ENCODE data around the gene SOX14. TPM values are rescaled to one million over a fixed set of nuclear protein-coding genes. Genes with fewer than 3 reads are reported as not detected.

The SOX14 gene
- total and polyA plus RNA-seq, 2 of the 4 experiments (the other 2 are of a cell fraction), result not detected

GRCh38 chr3:137807998-137808397 is 43.9 kb downstream of the SOX14 start:
- WGBS, 2 experiments (ENCODE audit: extremely low coverage in 2 of 2, insufficient read length in 1 of 2), result 0% methylated on average over 4 of the region's 9 CpGs; no CpG with 5 or more reads in 1 of the 2 experiments
- Histone ChIP-seq H4K5ac (ENCODE audit: low read depth, low read length) (no peak overlapping the region), H3K9me1 (ENCODE audit: insufficient read depth, low read length) (no peaks in the 10 kb centered on the region), H4K20me1 (ENCODE audit: insufficient read depth, low read length) (no peaks in the 10 kb centered on the region), H3K4me1 (ENCODE audit: control insufficient read depth, insufficient read depth, low read length) (no peaks in the 10 kb centered on the region), H3K18ac (ENCODE audit: low read depth, low read length) (no peak overlapping the region), H2BK120ac (ENCODE audit: low read depth, low read length) (no peak overlapping the region), H4K91ac (ENCODE audit: insufficient read depth, low read depth, low read length) (no peak overlapping the region), H2AK5ac (ENCODE audit: low read depth, low read length) (no peak overlapping the region), H3K36me3 (ENCODE audit: control insufficient read depth, insufficient read depth, low read length) (no peaks in the 10 kb centered on the region), H2AK9ac (replicated peaks; ENCODE audit: low read depth, low read length, poor library complexity) (no peak overlapping the region), H2BK5ac (ENCODE audit: low read depth, low read length, poor library complexity, severe bottlenecking) (no peak overlapping the region), H3K79me1 (ENCODE audit: low read depth in 1 of 2, low read length in 2 of 2) (no peaks in the 10 kb centered on the region), H3K4ac (ENCODE audit: low read depth, low read length) (no peak overlapping the region), H4K8ac (ENCODE audit: low read depth in 2 of 2, low read length in 2 of 2) (no peak overlapping the region), H2AFZ (replicated peaks; ENCODE audit: low read length, poor library complexity) (no peak overlapping the region), H3K4me3 (ENCODE audit: insufficient read depth, low read depth, low read length) (no peak overlapping the region), H3K9me3 (ENCODE audit: control insufficient read depth, insufficient read depth, low read length) (no peaks in the 10 kb centered on the region), H3K56ac (ENCODE audit: extremely low read depth, insufficient read depth, low read length) (no peak overlapping the region), H3K4me2 (ENCODE audit: low read depth, low read length) (no peak overlapping the region), H2BK15ac (ENCODE audit: low read depth, low read length) (no peak overlapping the region), H3K9ac (ENCODE audit: low read depth, low read length) (no peak overlapping the region), H2BK20ac (ENCODE audit: low read depth, low read length) (no peak overlapping the region), H3K27me3 (ENCODE audit: control insufficient read depth, insufficient read depth, low read length) (no peaks in the 10 kb centered on the region), H3K14ac (replicated peaks; ENCODE audit: low read depth, low read length) (no peak overlapping the region), H3K27ac (ENCODE audit: insufficient read depth, low read length) (no peak overlapping the region), H3K23ac (ENCODE audit: low read depth, low read length) (no peak overlapping the region)
- ChIA-PET POLR2A (ENCODE audit: unreplicated experiment) (no interaction called here), CTCF (no interaction called here)
- BruUV-seq (replicated peaks), result no TSS peak
- ATAC-seq (ENCODE audit: low read depth) (no peak), DNase-seq (no peak)
- in situ Hi-C loops (cut with MboI; ENCODE audit: low sequenced_read_pairs), result no loop called here
- TF ChIP-seq RAD21 (IDR thresholded peaks at IDR 0.05; ENCODE audit: low read length), result no peak
- TF ChIP-seq POLR2A (IDR thresholded peaks at IDR 0.05; ENCODE audit: low read depth, low read length), result no peak
- intact Hi-C loops (cut with micrococcal nuclease), result no loop called here
- dilution Hi-C loops (cut with HindIII; ENCODE audit: low sequenced_read_pairs, unreplicated experiment), result no loop called here

All from IMR-90 (cell line).